ENCODE results near the gene KPNB1.

DNA sequence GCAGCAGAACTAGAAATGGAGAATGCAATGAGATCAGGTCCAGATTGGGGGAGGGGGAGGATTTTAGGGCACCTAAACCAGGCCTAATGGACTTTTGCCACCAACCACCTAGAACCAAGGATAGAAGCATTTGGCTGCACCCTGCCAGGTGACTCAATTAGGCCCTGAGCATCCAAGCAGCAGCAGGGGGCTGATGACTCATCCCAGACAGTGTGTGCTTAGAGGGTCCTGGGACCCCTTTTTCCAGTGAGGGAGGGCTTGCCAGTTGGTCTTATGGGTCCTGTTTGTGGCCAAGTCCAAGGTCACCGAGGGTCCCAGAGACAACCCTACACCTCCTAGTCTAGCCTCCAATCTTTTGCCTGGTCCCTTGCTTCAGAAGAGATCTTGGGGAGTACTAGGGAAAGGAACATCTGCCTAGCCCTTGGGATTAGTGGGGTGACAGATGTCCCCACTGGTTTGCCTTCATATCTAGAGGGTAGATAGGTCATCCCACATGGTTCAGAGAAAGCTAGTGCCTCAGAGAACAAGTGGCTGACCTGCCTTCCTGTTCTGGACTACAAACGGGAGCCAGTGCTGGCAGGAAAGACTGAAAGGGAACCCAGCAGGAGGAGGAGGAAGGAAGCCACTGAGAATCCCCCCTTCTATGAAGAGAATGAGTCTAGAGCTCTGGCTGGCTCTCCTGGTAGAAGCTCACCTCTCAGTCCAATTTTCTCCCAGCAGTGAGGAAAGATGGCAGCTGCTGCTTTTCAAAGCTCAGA is 42.6 kb downstream of the KPNB1 start:
- TF ChIP-seq GATA2 (IDR thresholded peaks at IDR 0.05; ENCODE audit: low read depth, low read length), result no peak
- no peak for TF ChIP-seq GATA3 (IDR thresholded peaks at IDR 0.05; ENCODE audit: low read depth, low read length)
